ENCODE results near the gene CCR5. TPM values are rescaled to one million over a fixed set of nuclear protein-coding genes. Genes with fewer than 3 reads are reported as not detected.
"Not testable (repeated sequence)": the region's sequence is repeated elsewhere in the genome, so short reads cannot be mapped to it uniquely, and the experiment has no call there.

CCR5 gene
- total RNA-seq, 1 experiment from 2014 or later = not detected

DNA sequence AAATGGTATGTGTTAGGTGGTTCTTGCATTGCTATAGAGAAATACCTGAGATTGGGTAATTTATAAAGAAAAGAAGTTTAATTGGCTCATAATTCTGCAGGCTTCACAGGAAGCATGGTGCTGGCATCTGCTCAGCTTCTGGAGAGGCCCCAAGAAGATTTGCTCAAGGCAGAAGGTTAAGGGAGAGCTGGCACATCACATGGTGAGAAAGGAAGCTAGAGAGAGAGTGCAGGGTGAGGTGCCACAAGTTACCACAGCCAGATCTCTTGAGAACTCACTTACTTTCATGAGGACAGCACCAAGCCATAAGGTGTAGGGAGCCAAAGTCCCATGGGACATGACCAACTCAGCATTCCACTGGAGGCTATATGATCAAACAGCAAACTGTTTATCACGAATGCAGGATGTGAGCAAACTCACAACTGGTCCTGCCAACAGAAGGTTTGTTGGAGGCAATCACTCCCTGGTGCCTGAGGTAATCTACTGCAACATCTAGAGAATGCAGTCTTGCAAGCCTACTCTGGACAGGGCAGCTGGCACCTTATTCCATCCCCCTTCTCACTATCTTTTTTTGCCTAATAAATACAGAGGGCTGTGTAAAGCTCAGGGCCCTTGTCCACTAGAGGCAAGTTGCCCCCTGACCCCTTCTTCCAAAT lies 45.0 kb upstream of the CCR5 start:
- H3K36me3 Mint-ChIP-seq (ENCODE audit: insufficient read depth, unreplicated experiment) = no peaks in the 10 kb centered on the region
- H3K4me3 Mint-ChIP-seq (ENCODE audit: unreplicated experiment) = no peak overlapping the region
- ChIA-PET CTCF (interaction anchor here (0.6 to 1.3 kb wide), 3 partner anchors 13 to 1091 kb away, joined by 3 read pairs; no protein-coding TSS in a partner anchor), POLR2A (interaction anchor here (0.5 to 1.8 kb wide), 5 partner anchors 9 to 511 kb away, joined by 3 to 5 read pairs (median 4); no protein-coding TSS in a partner anchor)
- no TSS peak for BruUV-seq (replicated peaks)
- H3K9me3 Mint-ChIP-seq (ENCODE audit: unreplicated experiment) = no peaks in the 10 kb centered on the region
- TF ChIP-seq, protein P1, sequence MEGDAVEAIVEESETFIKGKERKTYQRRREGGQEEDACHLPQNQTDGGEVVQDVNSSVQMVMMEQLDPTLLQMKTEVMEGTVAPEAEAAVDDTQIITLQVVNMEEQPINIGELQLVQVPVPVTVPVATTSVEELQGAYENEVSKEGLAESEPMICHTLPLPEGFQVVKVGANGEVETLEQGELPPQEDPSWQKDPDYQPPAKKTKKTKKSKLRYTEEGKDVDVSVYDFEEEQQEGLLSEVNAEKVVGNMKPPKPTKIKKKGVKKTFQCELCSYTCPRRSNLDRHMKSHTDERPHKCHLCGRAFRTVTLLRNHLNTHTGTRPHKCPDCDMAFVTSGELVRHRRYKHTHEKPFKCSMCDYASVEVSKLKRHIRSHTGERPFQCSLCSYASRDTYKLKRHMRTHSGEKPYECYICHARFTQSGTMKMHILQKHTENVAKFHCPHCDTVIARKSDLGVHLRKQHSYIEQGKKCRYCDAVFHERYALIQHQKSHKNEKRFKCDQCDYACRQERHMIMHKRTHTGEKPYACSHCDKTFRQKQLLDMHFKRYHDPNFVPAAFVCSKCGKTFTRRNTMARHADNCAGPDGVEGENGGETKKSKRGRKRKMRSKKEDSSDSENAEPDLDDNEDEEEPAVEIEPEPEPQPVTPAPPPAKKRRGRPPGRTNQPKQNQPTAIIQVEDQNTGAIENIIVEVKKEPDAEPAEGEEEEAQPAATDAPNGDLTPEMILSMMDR (IDR thresholded peaks at IDR 0.05; ENCODE audit: unreplicated experiment) = no peak
- intact Hi-C loops (cut with micrococcal nuclease) = no loop called here
- peaks cover 35% of the 10 kb centered on the region for H3K27me3 Mint-ChIP-seq (ENCODE audit: insufficient read depth, unreplicated experiment)
- H3K4me1 Mint-ChIP-seq (ENCODE audit: insufficient read depth, unreplicated experiment) = no peaks in the 10 kb centered on the region
- H3K27ac Mint-ChIP-seq (ENCODE audit: low read depth, unreplicated experiment) = no peak overlapping the region
- DNase-seq (ENCODE audit: unreplicated experiment) = peak; percentile 11

DNA sequence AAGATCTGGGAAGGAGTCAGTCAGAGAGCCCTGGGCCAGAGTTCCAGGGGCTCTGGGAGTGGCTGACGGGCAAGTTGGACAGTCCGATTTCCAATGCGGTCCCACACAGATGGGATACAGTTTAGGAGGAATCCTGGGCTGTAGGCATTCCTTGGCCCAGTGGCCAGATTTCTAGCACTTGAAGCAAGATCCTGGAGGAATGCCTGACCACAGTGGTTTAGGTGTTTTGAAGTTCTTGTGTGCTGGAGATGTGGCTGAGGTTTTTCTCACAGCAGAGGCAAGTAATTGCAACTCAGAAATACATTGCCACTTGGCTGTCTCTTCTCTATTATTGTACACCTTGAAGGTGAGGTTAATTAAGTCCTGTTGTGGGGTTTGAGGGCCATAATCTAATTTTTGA lies 40.1 kb upstream of the CCR5 start:
- not testable (repeated sequence) for BruUV-seq (replicated peaks)
- POLR2A ChIA-PET = interaction anchor here (0.9 kb wide), 1 partner anchor 18 kb away, joined by 3 read pairs; no protein-coding TSS in a partner anchor

DNA sequence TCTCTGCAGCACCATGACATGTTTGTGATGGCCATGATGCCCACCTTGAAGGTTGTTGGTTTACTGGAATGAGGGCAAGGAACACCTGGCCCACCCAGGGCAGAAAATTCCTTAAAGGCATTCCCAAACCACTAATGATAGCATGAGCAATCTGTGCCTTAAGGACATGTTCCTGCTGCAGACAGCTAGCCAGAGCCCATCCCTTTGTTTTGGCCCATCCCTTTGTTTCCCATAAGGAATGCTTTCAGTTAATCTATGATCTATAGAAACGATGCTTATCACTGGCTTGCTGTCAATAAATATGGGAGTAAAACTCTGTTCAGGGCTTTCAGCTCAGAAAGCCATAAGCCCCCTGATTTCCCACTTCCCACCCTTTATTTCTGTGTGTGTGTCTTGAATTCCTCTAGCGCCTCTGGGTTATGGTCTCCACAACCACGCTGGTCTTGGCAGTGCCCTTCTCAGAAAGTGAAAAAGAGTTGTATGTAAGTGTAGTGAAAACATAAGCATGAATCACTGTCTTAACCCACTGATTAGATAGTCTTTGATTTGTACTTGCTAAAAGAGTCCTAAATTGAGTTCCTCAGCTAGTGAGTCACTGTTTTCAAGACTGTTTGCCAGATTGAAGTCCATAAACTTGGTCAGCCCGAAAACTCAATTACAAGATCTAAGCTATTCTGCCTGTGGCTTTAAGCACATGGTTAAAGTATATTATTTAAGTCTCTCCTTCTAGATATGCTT lies 35.8 kb upstream of the CCR5 start:
- BruUV-seq (replicated peaks) = no TSS peak
- H3K36me3 Mint-ChIP-seq (ENCODE audit: insufficient read depth, unreplicated experiment) = no peaks in the 10 kb centered on the region
- peaks cover 13% of the 10 kb centered on the region for H3K9me3 Mint-ChIP-seq (ENCODE audit: unreplicated experiment)
- peak; percentile 40 for DNase-seq (ENCODE audit: unreplicated experiment)
- TF ChIP-seq, protein P1 (IDR thresholded peaks at IDR 0.05; ENCODE audit: unreplicated experiment) = no peak
- ChIA-PET CTCF (no interaction called here), POLR2A (interaction anchor here (0.6 to 3.3 kb wide), 13 partner anchors 9 to 890 kb away, joined by 3 to 19 read pairs (median 4); no protein-coding TSS in a partner anchor)
- peak overlapping the region; percentile 28 for H3K27ac Mint-ChIP-seq (ENCODE audit: low read depth, unreplicated experiment)
- H3K27me3 Mint-ChIP-seq (ENCODE audit: insufficient read depth, unreplicated experiment) = peaks cover 20% of the 10 kb centered on the region
- intact Hi-C loops (cut with micrococcal nuclease) = no loop called here
- no peak overlapping the region for H3K4me3 Mint-ChIP-seq (ENCODE audit: unreplicated experiment)
- H3K4me1 Mint-ChIP-seq (ENCODE audit: insufficient read depth, unreplicated experiment) = peaks cover 12% of the 10 kb centered on the region

More for the DNA sequence above, 40.1 kb upstream of the CCR5 start:
- CTCF ChIA-PET = interaction anchor here (0.7 kb wide), 1 partner anchor 9 kb away, joined by 3 read pairs; no protein-coding TSS in a partner anchor
- H3K27ac Mint-ChIP-seq (ENCODE audit: low read depth, unreplicated experiment); H3K4me3 Mint-ChIP-seq (ENCODE audit: unreplicated experiment); intact Hi-C loops (cut with micrococcal nuclease); H3K4me1 Mint-ChIP-seq (ENCODE audit: insufficient read depth, unreplicated experiment); H3K36me3 Mint-ChIP-seq (ENCODE audit: insufficient read depth, unreplicated experiment); H3K9me3 Mint-ChIP-seq (ENCODE audit: unreplicated experiment); DNase-seq (ENCODE audit: unreplicated experiment): not testable (repeated sequence)
- peaks cover 20% of the 10 kb centered on the region for H3K27me3 Mint-ChIP-seq (ENCODE audit: insufficient read depth, unreplicated experiment)

DNA sequence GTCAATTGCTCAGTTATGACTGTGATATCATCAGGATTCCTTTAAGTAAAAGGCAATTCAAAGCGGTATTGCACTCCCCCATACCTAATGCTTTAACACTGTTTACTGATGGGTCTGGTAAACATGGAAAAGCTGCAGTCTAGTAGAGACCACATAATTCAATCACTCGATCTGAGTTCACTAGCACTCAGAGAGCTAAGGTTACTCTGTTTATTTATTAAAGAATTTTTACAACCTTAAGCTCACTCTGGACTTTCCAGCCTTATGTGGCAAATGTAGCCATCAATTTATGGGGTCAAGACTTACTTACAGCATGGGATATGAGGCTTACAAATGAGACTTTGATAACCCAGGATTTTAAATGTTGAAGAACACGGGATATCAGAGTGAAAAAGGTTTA lies 35.2 kb upstream of the CCR5 start:
- Mint-ChIP-seq H3K4me1 (ENCODE audit: insufficient read depth, unreplicated experiment) (peaks cover 12% of the 10 kb centered on the region), H3K27ac (ENCODE audit: low read depth, unreplicated experiment) (peak overlapping the region; percentile 28), H3K36me3 (ENCODE audit: insufficient read depth, unreplicated experiment) (no peaks in the 10 kb centered on the region), H3K27me3 (ENCODE audit: insufficient read depth, unreplicated experiment) (peaks cover 20% of the 10 kb centered on the region), H3K9me3 (ENCODE audit: unreplicated experiment) (peaks cover 17% of the 10 kb centered on the region), H3K4me3 (ENCODE audit: unreplicated experiment) (no peak overlapping the region)
- CTCF ChIA-PET = no interaction called here
- TF ChIP-seq, protein P1 (IDR thresholded peaks at IDR 0.05; ENCODE audit: unreplicated experiment) = no peak
- BruUV-seq (replicated peaks) = no TSS peak
- POLR2A ChIA-PET = interaction anchor here (0.6 to 3.3 kb wide), 11 partner anchors 16 to 890 kb away, joined by 3 to 19 read pairs (median 4); no protein-coding TSS in a partner anchor
- intact Hi-C loops (cut with micrococcal nuclease) = no loop called here
- no peak for DNase-seq (ENCODE audit: unreplicated experiment)
